Cardiac septum (tissue), 1 donor: Measurements from ENCODE around the gene PAQR8. TPM values are rescaled to one million over a fixed set of nuclear protein-coding genes. Genes with fewer than 3 reads are reported as not detected.

Source experiments
- DNase-seq: peaks from one replicate; pipeline ENCODE4 v3.0.0-alpha.2; 2020; ENCODE audit warnings: low spot score
- intact Hi-C: fragments of 100-400 bp; cut with DNase I; formaldehyde crosslinking; loops from one replicate; pipeline ENCODE4 v1.14.0; 2022
- total RNA-seq: library from RNA; stranded (reverse); fragmentation: NEBNext Ultra II Directional; extraction: Animal tissue kit (Norgen Biotek cat#: 25700); gene quantifications from one replicate; pipeline ENCODE4 v1.2.1, GENCODE V29; 2021
- donor health status: DM: no; HTN: no; CAD: no.

Gene PAQR8
- total RNA-seq, 1 donor from 2014 or later: 2.0 TPM

- intact Hi-C loops: no loop called here
- no peak for DNase-seq
These were observed 38.5 kb downstream of the PAQR8 start for GRCh38 chr6:52400313-52401041.

DNA sequence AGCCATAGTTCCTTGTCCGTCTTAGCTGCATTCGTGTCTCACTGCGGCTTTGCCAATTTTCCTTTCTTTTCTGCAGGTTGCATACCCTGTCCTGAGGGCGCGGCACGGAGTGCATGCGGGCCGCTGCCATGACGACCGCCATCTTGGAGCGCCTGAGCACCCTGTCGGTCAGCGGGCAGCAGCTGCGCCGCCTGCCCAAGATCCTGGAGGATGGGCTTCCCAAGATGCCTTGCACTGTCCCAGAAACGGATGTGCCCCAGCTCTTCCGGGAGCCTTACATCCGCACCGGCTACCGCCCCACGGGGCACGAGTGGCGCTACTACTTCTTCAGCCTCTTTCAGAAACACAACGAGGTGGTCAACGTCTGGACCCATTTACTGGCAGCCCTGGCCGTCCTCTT is 41.1 kb downstream of the PAQR8 start:
- DNase-seq: no peak
- intact Hi-C loops: no loop called here

DNA sequence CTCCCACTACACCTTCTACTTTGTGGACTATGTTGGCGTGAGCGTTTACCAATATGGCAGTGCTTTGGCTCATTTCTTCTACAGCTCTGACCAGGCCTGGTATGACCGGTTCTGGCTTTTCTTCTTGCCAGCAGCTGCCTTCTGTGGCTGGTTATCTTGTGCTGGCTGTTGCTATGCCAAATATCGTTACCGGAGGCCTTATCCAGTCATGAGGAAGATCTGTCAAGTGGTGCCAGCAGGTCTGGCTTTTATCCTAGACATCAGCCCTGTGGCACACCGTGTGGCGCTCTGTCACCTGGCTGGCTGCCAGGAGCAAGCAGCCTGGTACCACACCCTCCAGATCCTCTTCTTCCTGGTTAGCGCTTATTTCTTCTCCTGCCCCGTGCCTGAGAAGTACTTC is 41.7 kb downstream of the PAQR8 start:
- intact Hi-C loops: no loop called here
- DNase-seq: no peak

GRCh38 chr6:52405243-52405642 is 43.3 kb downstream of the PAQR8 start:
- intact Hi-C loops: no loop called here
- DNase-seq: no peak

DNA sequence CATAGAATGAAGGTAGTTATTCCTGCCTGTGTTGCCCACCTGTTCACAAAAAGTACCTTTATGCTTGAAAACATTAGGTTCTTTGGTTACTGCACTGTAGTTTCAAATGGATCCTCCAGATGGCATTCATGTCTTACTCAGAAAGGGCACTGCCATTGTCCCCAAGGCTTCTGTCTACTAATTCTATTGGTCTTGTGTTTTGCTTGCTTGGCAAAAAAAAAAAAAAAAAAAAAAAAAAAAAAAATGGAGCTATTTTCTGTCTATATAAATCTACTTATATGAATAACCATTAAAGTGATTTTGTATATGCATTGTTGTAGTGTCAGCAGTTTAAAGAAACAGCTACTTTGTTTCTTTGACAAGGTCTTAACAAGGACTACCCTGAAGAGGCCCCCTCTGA is 45.5 kb downstream of the PAQR8 start:
- no peak for DNase-seq
- intact Hi-C loops: no loop called here

GRCh38 chr6:52409499-52409898 is 47.5 kb downstream of the PAQR8 start:
- DNase-seq: no peak
- intact Hi-C loops: no loop called here

- DNase-seq: no peak
- intact Hi-C loops: no loop called here
These were observed 49.0 kb downstream of the PAQR8 start for GRCh38 chr6:52410979-52411378.

- no peak for DNase-seq
- intact Hi-C loops: no loop called here
These were observed 50.0 kb downstream of the PAQR8 start for GRCh38 chr6:52411911-52412310.

- no peak for DNase-seq
- intact Hi-C loops: loop anchor here (5.0 kb wide), 1 partner anchor 642 kb away; no protein-coding TSS in a partner anchor
These were observed 53.4 kb downstream of the PAQR8 start for GRCh38 chr6:52415333-52415732.

DNA sequence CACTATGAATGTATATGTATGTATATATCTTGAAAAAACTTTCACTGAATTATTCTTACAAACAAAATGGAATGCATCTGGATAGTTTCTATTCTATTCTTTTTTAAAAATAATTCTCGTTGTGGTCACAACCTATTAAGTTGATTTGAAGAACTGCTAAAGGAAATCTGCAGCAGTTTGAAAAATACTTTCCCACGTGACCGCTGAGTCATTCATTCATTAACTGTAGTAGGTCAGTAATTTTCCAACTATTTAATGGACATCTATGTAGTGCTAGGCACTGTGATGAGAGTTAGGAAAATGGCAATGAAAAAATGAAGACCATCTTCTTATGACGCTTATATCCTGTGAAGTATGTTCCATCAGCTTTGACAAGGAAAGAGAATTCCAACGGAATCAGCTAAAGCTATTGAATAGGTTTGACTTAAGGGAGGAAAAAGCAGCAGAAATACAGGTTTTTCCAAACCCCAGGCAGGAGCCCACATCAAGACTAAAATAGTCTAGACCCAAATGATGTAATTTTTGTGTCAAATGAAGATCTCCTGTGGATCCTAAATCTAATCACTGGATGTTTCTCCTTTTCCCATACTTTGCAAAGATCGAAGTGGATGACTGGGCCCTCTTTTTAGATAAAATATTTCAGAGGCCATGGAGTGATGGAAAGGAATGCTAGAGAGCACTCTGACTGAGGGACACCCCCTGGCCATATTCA is 54.1 kb downstream of the PAQR8 start:
- no peak for DNase-seq
- intact Hi-C loops: loop anchor here (1.0 to 5.0 kb wide), 5 partner anchors 83 to 641 kb away; no protein-coding TSS in a partner anchor

- no peak for DNase-seq
- intact Hi-C loops: loop anchor here (1.0 to 5.0 kb wide), 5 partner anchors 82 to 641 kb away; no protein-coding TSS in a partner anchor
These were observed 54.7 kb downstream of the PAQR8 start for GRCh38 chr6:52416629-52417151.

- intact Hi-C loops: loop anchor here (2.0 to 5.0 kb wide), 4 partner anchors 81 to 640 kb away; no protein-coding TSS in a partner anchor
- no peak for DNase-seq
These were observed 55.7 kb downstream of the PAQR8 start for GRCh38 chr6:52417675-52418111.

GRCh38 chr6:52418606-52419005 is 56.7 kb downstream of the PAQR8 start:
- no peak for DNase-seq
- intact Hi-C loops: loop anchor here (5.0 kb wide), 1 partner anchor 639 kb away; no protein-coding TSS in a partner anchor

GRCh38 chr6:52419809-52420667 is 58.1 kb downstream of the PAQR8 start, which contains the start of gene EFHC1:
Gene EFHC1, plus strand, starts transcription at chr6:52420342. Its CDS starts 69 bp downstream, at chr6:52420411.
- peak; percentile 99 for DNase-seq
- intact Hi-C loops: loop anchor here (1.0 to 5.0 kb wide), 2 partner anchors 157 to 637 kb away; partner anchors contain the start of gene TRAM2

DNA sequence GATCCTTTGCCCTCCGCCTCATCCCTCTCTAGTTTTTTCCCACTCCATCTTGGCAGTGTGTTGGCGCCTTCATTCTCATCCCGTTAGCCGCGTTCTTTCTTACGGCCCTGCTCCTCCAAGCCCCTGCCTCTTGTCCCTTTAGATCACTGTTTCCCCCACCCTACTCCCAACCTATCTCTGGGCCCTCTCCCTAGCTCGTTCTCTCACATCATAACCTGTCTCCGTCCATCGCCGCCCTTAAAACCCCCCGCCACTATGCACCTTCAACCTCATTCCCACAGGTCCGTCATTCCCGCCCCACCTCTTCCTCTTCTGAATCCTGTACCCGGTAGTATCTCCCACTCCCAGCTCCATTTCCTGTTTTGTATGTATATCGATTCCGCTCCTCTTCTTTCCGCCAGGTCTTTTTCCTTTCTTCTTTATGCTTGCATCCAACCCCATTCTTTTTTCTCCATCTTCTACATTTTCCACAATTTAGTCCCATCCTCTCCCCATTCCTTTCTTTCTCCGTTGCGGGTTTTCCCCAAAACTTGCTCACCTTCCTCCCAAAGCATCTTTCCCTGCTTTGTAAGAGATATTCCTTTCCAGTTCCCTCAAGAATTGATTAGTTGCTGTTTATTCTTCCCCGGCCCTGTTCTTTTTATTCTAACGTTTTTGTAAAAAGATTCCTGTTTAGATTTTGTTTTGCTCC is 58.9 kb downstream of the PAQR8 start:
- intact Hi-C loops: loop anchor here (1.0 kb wide), 1 partner anchor 156 kb away; the partner anchor contains the start of gene TRAM2
- no peak for DNase-seq

DNA sequence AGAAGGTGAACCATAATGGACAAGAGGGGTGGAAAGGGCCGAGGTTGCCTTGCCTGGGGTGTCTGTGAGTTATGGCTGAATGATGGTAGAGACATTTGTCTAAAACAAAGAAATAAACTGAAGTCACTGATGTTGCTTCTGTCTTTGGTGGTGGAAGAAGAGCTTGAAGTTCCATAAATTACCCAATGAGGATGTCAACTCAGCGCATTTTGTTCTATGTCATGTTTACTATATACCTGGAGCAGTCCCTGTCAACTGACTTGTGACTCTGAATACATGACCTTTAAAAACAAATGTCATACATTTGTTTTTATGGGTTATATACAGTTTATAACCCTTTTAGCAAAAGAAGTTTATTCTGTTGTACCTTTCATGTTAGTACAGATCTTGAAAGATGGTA is 60.2 kb downstream of the PAQR8 start:
- intact Hi-C loops: no loop called here
- DNase-seq: no peak

DNA sequence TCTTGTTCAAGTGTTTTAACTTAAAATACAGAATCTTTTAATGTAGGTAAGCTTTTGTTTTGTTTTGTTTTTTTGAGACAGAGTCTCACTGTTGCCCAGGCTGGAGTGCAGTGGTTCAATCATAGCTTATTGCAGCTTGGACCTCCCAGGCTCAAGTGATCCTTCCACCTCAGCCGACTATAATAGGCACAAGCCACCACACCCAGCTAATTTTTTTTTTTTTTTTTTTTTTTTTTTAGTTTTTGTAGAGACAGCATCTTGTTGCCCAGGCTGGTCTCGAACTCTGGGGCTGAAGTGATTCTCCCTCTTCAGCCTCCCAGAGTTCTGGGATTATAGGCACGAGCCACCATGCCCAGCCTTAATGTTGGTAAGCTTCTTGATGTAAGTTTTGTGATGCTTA is 61.5 kb downstream of the PAQR8 start:
- intact Hi-C loops: no loop called here
- no peak for DNase-seq

GRCh38 chr6:52423971-52424381 is 62.0 kb downstream of the PAQR8 start:
- DNase-seq: no peak
- intact Hi-C loops: no loop called here

- intact Hi-C loops: no loop called here
- no peak for DNase-seq
These were observed 62.6 kb downstream of the PAQR8 start for GRCh38 chr6:52424513-52424912.
